Astrocyte of the spinal cord (primary cell): Measurements from ENCODE around the gene ACP6.

Experiments used
- DNase-seq: peaks from one replicate; pipeline ENCODE4 v3.0.0; 2011; ENCODE audit warnings: low read depth, low spot score
- H3K4me3 ChIP-seq: 2 replicates; pipeline ENCODE4 v1.5.1; 2011; ENCODE audit warnings: low read depth, mild to moderate bottlenecking, low read length, moderate library complexity
- CTCF ChIP-seq: IDR thresholded peaks from 2 replicates; pipeline ENCODE4 v1.5.1; 2012; ENCODE audit warnings: low read depth, mild to moderate bottlenecking, low read length, inconsistent platforms
- in situ Hi-C: cut with HindIII; loops from 2 replicates; pipeline ENCODE4 v1.10.0; 2017; ENCODE audit warnings: low sequenced_read_pairs

Gene ACP6

GRCh38 chr1:147613506-147613905 lies 56.8 kb downstream of the ACP6 start:
- peak; percentile 51 for DNase-seq
- no peak overlapping the region for H3K4me3 ChIP-seq
- TF ChIP-seq CTCF = no peak
- in situ Hi-C loops = no loop called here

GRCh38 chr1:147612366-147612765 lies 58.0 kb downstream of the ACP6 start:
- no peak overlapping the region for H3K4me3 ChIP-seq
- in situ Hi-C loops = no loop called here
- TF ChIP-seq CTCF = no peak
- no peak for DNase-seq

- in situ Hi-C loops = no loop called here
- no peak overlapping the region for H3K4me3 ChIP-seq
- TF ChIP-seq CTCF = no peak
- DNase-seq = no peak
Measured at GRCh38 chr1:147611586-147611985, 58.7 kb downstream of the ACP6 start.

GRCh38 chr1:147611021-147611426 lies 59.3 kb downstream of the ACP6 start:
- no peak for TF ChIP-seq CTCF
- DNase-seq = no peak
- no peak overlapping the region for H3K4me3 ChIP-seq
- in situ Hi-C loops = no loop called here

- H3K4me3 ChIP-seq = no peak overlapping the region
- in situ Hi-C loops = no loop called here
- no peak for DNase-seq
- TF ChIP-seq CTCF = no peak
Measured at GRCh38 chr1:147609358-147609757, 61.0 kb downstream of the ACP6 start.

- TF ChIP-seq CTCF = no peak
- in situ Hi-C loops = no loop called here
- H3K4me3 ChIP-seq = no peak overlapping the region
- no peak for DNase-seq
Measured at GRCh38 chr1:147608596-147608995, 61.7 kb downstream of the ACP6 start.

- no peak for TF ChIP-seq CTCF
- H3K4me3 ChIP-seq = no peak overlapping the region
- DNase-seq = peak; percentile 46
- in situ Hi-C loops = no loop called here
Measured at GRCh38 chr1:147605591-147605990, 64.7 kb downstream of the ACP6 start.
